Heart right ventricle (tissue), 16 donors: ENCODE results near the gene LRRC45. TPM values are rescaled to one million over a fixed set of nuclear protein-coding genes. Genes with fewer than 3 reads are reported as not detected.
A peak's percentile ranks its signal among the peaks of the same experiment; 100 is the strongest.

Experiments
- ATAC-seq, 8 donors: fragments of 200-7000 bp; cut with Tn5 transposase; one replicate each; pipeline ENCODE4 v1.9.1; 2020; ENCODE audit warnings: mild to moderate bottlenecking in 8 of 8, moderate library complexity in 8 of 8, moderate number of reproducible peaks in 1 of 8
- DNase-seq, 2 donors: peaks; one replicate each; pipeline ENCODE4 v3.0.0-alpha.2; 2020
- H3K27ac ChIP-seq, 10 donors: fragments of 200-600 bp; sonication (generic) in 2 of 10; one replicate each; pipeline versions ENCODE4 v1.5.0 to v1.8.0; 2020 to 2022; ENCODE audit warnings: mild to moderate bottlenecking in 3 of 10
- H3K27me3 ChIP-seq, 7 donors: fragments of 200-600 bp; one replicate each; pipeline ENCODE4 v1.8.0; 2021 to 2022; ENCODE audit warnings: mild to moderate bottlenecking in 2 of 7
- H3K36me3 ChIP-seq, 9 donors: fragments of 200-600 bp; sonication (generic) in 1 of 9; one replicate each; pipeline versions ENCODE4 v1.5.0 to v1.8.0; 2020 to 2022; ENCODE audit warnings: mild to moderate bottlenecking in 2 of 9
- H3K4me1 ChIP-seq, 9 donors: fragments of 200-600 bp; sonication (generic) in 1 of 9; one replicate each; pipeline versions ENCODE4 v1.5.0 to v1.8.0; 2020 to 2022; ENCODE audit warnings: mild to moderate bottlenecking in 4 of 9
- H3K4me3 ChIP-seq, 10 donors: fragments of 200-600 bp; sonication (generic) in 2 of 10; one replicate each; pipeline versions ENCODE4 v1.5.0 to v1.8.0; 2020 to 2022; ENCODE audit warnings: mild to moderate bottlenecking in 7 of 10, moderate library complexity in 2 of 10
- H3K9me3 ChIP-seq, 11 donors: fragments of 200-600 bp in 10 of 11; sonication (generic) in 2 of 11; one replicate each; pipeline versions ENCODE4 v1.5.0 to v1.8.0; 2013 to 2022; ENCODE audit warnings: mild to moderate bottlenecking in 2 of 11, control low read depth in 1 of 11, moderate library complexity in 1 of 11
- WGBS, 2 donors: extraction: QIAGEN DNeasy Blood & Tissue Kit; methylation state at CpG; one replicate each; pipeline ENCODE4 v1.1.7; 2013; ENCODE audit warnings: inconsistent platforms in 1 of 2; 5-methylcytosine and 5-hydroxymethylcytosine counted together
- intact Hi-C, 10 donors: fragments of 100-400 bp; cut with DNase I; formaldehyde crosslinking; loops; one replicate each; pipeline versions ENCODE4 v1.11.1 to v1.14.2; 2022
- polyA plus RNA-seq, 2 donors: library from polyadenylated mRNA; stranded (reverse); fragments of 200-250 nt; gene quantifications; one replicate each; pipeline ENCODE4 v1.2.3, GENCODE V29; 2013
- total RNA-seq, 10 donors: library from RNA; stranded (reverse); fragmentation: NEBNext Ultra II Directional in 3 of 10; extraction: Animal tissue kit (Norgen Biotek cat#: 25700) in 3 of 10; gene quantifications; one replicate each; pipeline versions ENCODE4 v1.2.1 to v1.2.4, GENCODE V29; 2021 to 2023
- TF ChIP-seq, protein P1 (sequence below), 9 donors: fragments of 200-600 bp; sonication (generic) in 2 of 9; IDR thresholded peaks; one replicate each; pipeline versions ENCODE4 v1.5.0 to v1.8.0; 2021 to 2022; ENCODE audit warnings: antibody characterized with exemption in 9 of 9, mild to moderate bottlenecking in 5 of 9, moderate library complexity in 1 of 9
- donor health status: Arrhythmogenic right ventricular cardiomyopathy.
- donor health status: ischemic (EF 13 %, LVEDD 7.1; RV severe dilation, severe dysfunction).
- donor health status: healthy with polysubstance abuse.
- donor health status: DM: no; HTN: yes; CAD: no.
- donor health status: DM: no; HTN: no; CAD: no.
- donor health status: ischemic (EF 25% LVEDD 6.9; RV normal size, moderate dysfunction).
- donor health status: ischemic (EF 25% LVEDD 5.7; RV mildly dilated, moderate dysfunction).
- donor health status: healthy.
- donor health status: DM: yes; HTN: yes; CAD: no.
- donor health status: Ischemic cardiomyopathy.
- donor health status: ischemic (EF 35%, LVEDD 5.7; RV mildly dilated, moderate dysfunction).
- donor health status: nonischemic (EF 11% LVEDD 7.7; RV severe dilation, severe dysfunction).
- donor health status: DM: yes; HTN: yes; CAD: no.
- donor health status: PGD.
- donor health status: ischemic (EF 29% LVEDD 5.4; RV normal size, mild dysfunction).
- donor health status: nonischemic (EF 23%, LVEDD 6.1; RV moderate dilation, normal function).

LRRC45 gene
- total and polyA plus RNA-seq, 12 donors, result 2.2 to 10.4 (median 3.5) TPM

GRCh38 chr17:82065638-82066303 is 42.7 kb downstream of the LRRC45 start, which contains the start of gene DUS1L:
DUS1L (minus strand) TSS chr17:82065804; CDS start chr17:82065059, 745 bp downstream.
- ATAC-seq (peak; percentile 74 to 87 (median 84)), DNase-seq (peak; percentile 48 to 77)
- Histone ChIP-seq H3K9me3 (no peaks in the 10 kb centered on the region), H3K27ac (peak within 1 kb of the TSS; percentile 71 to 97 (median 88)), H3K36me3 (peaks cover 0 to 34% (median 9%) of the 10 kb centered on the region in 9 donors), H3K4me1 (peaks cover 17 to 31% (median 23%) of the 10 kb centered on the region in 9 donors), H3K4me3 (peak within 1 kb of the TSS; percentile 61 to 100 (median 94)), H3K27me3 (no peaks in the 10 kb centered on the region)
- intact Hi-C loops, result no loop called here
- TF ChIP-seq, protein P1, sequence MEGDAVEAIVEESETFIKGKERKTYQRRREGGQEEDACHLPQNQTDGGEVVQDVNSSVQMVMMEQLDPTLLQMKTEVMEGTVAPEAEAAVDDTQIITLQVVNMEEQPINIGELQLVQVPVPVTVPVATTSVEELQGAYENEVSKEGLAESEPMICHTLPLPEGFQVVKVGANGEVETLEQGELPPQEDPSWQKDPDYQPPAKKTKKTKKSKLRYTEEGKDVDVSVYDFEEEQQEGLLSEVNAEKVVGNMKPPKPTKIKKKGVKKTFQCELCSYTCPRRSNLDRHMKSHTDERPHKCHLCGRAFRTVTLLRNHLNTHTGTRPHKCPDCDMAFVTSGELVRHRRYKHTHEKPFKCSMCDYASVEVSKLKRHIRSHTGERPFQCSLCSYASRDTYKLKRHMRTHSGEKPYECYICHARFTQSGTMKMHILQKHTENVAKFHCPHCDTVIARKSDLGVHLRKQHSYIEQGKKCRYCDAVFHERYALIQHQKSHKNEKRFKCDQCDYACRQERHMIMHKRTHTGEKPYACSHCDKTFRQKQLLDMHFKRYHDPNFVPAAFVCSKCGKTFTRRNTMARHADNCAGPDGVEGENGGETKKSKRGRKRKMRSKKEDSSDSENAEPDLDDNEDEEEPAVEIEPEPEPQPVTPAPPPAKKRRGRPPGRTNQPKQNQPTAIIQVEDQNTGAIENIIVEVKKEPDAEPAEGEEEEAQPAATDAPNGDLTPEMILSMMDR (IDR thresholded peaks at IDR 0.05), result no peak
- 10% methylated on average over 87 to 88 of the region's 88 CpGs for WGBS, 2 donors

GRCh38 chr17:82070611-82071010 is 47.5 kb downstream of the LRRC45 start:
- no peak for DNase-seq
- peaks cover 5 to 12% (median 8%) of the 10 kb centered on the region in 9 donors for H3K4me1 ChIP-seq
- H3K27me3 ChIP-seq, result no peaks in the 10 kb centered on the region
- H3K27ac ChIP-seq, result no peak overlapping the region
- intact Hi-C loops, result no loop called here
- H3K36me3 ChIP-seq, result no peaks in the 10 kb centered on the region
- TF ChIP-seq, protein P1 (IDR thresholded peaks at IDR 0.05), result no peak
- ATAC-seq, result no peak
- no peaks in the 10 kb centered on the region for H3K9me3 ChIP-seq
- H3K4me3 ChIP-seq, result no peak overlapping the region

DNA sequence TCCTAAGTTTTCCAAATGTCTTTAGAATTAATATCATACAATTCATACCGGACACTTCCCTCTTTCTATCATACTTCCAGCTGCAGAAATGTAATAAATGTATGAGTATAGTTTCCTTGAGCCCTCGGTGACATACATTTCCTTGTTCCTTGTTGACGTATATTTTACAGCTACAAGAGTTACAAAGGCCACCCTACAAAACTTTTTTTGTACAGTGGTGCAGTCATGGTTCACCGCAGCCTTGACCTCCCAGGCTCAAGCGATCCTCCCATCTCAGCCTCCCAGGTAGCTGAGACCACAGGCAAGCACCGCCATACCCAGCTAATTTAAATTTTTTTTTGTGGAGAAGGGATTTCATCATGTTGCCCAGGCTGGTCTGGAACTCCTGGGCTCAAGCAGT is 49.7 kb downstream of the LRRC45 start:
- H3K9me3 ChIP-seq, result no peaks in the 10 kb centered on the region
- H3K4me1 ChIP-seq, result peaks cover 0 to 2% (median 0%) of the 10 kb centered on the region in 9 donors
- H3K27ac ChIP-seq, result no peak overlapping the region
- intact Hi-C loops, result no loop called here
- H3K4me3 ChIP-seq, result no peak overlapping the region
- DNase-seq (no peak), ATAC-seq (no peak)
- H3K27me3 ChIP-seq, result no peaks in the 10 kb centered on the region
- TF ChIP-seq, protein P1 (IDR thresholded peaks at IDR 0.05), result no peak
- WGBS, 2 donors, result 87% methylated on average over 6 of the region's 6 CpGs
- H3K36me3 ChIP-seq, result no peaks in the 10 kb centered on the region

- Histone ChIP-seq H3K4me1 (peaks cover 0 to 5% (median 0%) of the 10 kb centered on the region in 9 donors), H3K27ac (no peak overlapping the region), H3K27me3 (no peaks in the 10 kb centered on the region), H3K36me3 (peaks cover 0 to 4% (median 0%) of the 10 kb centered on the region in 9 donors), H3K9me3 (no peaks in the 10 kb centered on the region), H3K4me3 (no peak overlapping the region)
- ATAC-seq (no peak), DNase-seq (no peak)
- TF ChIP-seq, protein P1 (IDR thresholded peaks at IDR 0.05), result no peak
- WGBS, 2 donors, result 84 to 87% methylated on average over 9 of the region's 9 CpGs
- intact Hi-C loops, result no loop called here
Observed at GRCh38 chr17:82073446-82073845, 50.3 kb downstream of the LRRC45 start.
